Mucosa of stomach (tissue), 1 donor: ENCODE measurements around the gene IGF2BP1.

Experiments used
- H3K27me3 ChIP-seq: one replicate; pipeline ENCODE4 v1.7.0; 2013; ENCODE audit warnings: mild to moderate bottlenecking, low read length; ENCODE audit not compliant: control insufficient read depth, insufficient read depth
- H3K36me3 ChIP-seq: one replicate; pipeline ENCODE4 v1.7.0; 2013; ENCODE audit warnings: low read length; ENCODE audit not compliant: control insufficient read depth, insufficient read depth
- H3K4me1 ChIP-seq: one replicate; pipeline ENCODE4 v1.7.0; 2013; ENCODE audit warnings: mild to moderate bottlenecking, low read length; ENCODE audit not compliant: control insufficient read depth, insufficient read depth
- H3K4me3 ChIP-seq: one replicate; pipeline ENCODE4 v1.7.0; 2013; ENCODE audit warnings: low read length
- H3K9ac ChIP-seq: one replicate; pipeline ENCODE4 v1.7.0; 2013; ENCODE audit warnings: mild to moderate bottlenecking, low read length, moderate library complexity
- H3K9me3 ChIP-seq: one replicate; pipeline ENCODE4 v1.7.0; 2013; ENCODE audit warnings: mild to moderate bottlenecking, low read length, moderate library complexity; ENCODE audit not compliant: control insufficient read depth
- donor health status: Pancreatic carcinoma.

The IGF2BP1 gene

DNA sequence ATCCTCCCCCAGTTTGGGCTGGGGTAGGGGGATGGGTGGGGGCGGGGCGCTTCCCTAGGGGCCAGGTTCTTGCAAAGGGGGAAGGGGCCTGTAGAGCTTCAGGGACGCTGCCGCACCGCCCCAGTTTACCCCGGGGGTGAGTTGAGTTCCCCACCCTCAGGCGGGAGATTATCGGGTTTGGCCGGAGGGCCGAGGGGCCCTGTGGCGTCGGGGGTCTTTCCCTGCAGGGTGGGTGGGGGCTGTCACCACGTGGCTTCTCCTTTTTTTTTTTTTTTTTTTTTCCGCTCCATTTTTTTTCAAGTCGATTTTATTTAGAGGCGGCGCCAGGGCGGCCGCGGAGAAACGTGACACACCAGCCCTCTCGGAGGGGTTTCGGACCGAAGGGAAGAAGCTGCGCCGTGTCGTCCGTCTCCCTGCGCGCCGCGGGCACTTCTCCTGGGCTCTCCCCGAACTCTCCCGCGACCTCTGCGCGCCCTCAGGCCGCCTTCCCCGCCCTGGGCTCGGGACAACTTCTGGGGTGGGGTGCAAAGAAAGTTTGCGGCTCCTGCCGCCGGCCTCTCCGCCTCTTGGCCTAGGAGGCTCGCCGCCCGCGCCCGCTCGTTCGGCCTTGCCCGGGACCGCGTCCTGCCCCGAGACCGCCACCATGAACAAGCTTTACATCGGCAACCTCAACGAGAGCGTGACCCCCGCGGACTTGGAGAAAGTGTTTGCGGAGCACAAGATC lies at the start of gene IGF2BP1:
Gene IGF2BP1, plus strand, starts transcription at position 283 of the 724 bp plus-strand sequence. Its CDS starts 361 bp downstream, at position 644.
- no peak within 1 kb of the TSS for H3K4me3 ChIP-seq
- no peaks in the 10 kb centered on the region for H3K9me3 ChIP-seq
- H3K4me1 ChIP-seq = peaks cover 23% of the 10 kb centered on the region
- H3K9ac ChIP-seq = no peak within 1 kb of the TSS
- peaks cover 87% of the 10 kb centered on the region for H3K27me3 ChIP-seq
- H3K36me3 ChIP-seq = no peaks in the 10 kb centered on the region

DNA sequence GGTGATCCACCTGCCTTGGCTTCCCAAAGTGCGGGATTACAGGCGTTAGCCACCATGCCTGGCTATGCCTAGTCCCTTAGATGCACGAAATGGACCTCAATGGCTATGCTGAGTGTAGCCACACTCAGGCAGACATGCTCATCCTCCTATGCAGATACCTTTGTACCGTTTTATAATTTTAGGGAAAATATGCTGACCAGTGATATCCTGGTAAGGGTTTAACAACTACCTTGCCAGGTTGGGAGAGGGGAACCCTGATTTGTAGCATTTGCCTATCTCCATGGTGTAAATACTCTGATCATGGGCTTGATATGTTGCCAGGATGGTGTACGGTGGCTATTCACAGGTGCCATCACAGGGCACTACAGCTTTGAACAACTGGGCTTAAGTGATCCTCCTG lies 45.6 kb upstream of the IGF2BP1 start:
- H3K27me3 ChIP-seq = peaks cover 13% of the 10 kb centered on the region
- H3K36me3 ChIP-seq = no peaks in the 10 kb centered on the region
- no peak overlapping the region for H3K4me3 ChIP-seq
- H3K4me1 ChIP-seq = peaks cover 5% of the 10 kb centered on the region
- no peak overlapping the region for H3K9ac ChIP-seq
- H3K9me3 ChIP-seq = no peaks in the 10 kb centered on the region

DNA sequence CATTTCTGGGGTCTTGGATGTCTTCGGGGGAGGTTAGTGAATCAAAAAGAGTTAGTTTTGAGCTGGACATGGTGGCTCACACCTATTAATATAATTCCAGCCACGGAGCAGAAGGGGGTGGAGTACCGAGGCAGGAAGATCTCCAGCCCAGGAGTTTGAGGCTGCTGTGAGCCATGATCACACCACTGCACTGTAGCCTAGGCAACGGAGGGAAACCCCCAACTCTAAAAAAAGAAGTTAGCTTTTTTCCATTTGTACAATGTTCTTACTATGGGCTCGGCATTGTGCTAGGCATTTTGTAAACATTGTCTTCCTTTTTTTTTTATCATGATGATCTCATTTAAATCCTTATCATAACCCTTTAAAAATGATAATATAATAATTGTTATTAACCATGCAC lies 44.3 kb upstream of the IGF2BP1 start:
- Histone ChIP-seq H3K4me3 (no peak overlapping the region), H3K27me3 (peaks cover 14% of the 10 kb centered on the region), H3K4me1 (peaks cover 5% of the 10 kb centered on the region), H3K36me3 (no peaks in the 10 kb centered on the region), H3K9me3 (no peaks in the 10 kb centered on the region), H3K9ac (no peak overlapping the region)

DNA sequence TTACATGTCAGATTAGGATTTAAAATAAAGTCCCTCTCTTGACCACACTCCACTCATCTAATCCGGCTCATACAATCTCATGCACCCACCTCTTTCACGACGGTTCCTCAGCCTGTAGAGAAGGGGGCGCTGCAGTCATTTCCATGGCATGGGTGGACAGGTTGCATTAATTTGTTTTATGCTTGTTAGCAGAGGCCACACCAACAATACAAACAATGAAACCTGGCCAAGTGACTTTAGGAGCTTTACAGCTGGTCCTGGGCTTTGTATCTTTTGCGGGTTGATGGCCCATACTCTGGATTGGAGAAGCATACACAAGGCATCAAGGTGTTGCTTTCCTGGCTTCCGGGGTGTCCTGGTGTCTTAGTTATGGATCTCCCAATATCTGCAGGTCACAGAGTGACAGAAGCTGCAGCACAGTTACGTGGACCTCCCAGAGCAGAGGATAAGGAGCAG lies 42.9 kb upstream of the IGF2BP1 start:
- no peak overlapping the region for H3K4me3 ChIP-seq
- H3K27me3 ChIP-seq = peaks cover 18% of the 10 kb centered on the region
- no peak overlapping the region for H3K9ac ChIP-seq
- H3K9me3 ChIP-seq = no peaks in the 10 kb centered on the region
- H3K36me3 ChIP-seq = no peaks in the 10 kb centered on the region
- peaks cover 5% of the 10 kb centered on the region for H3K4me1 ChIP-seq

DNA sequence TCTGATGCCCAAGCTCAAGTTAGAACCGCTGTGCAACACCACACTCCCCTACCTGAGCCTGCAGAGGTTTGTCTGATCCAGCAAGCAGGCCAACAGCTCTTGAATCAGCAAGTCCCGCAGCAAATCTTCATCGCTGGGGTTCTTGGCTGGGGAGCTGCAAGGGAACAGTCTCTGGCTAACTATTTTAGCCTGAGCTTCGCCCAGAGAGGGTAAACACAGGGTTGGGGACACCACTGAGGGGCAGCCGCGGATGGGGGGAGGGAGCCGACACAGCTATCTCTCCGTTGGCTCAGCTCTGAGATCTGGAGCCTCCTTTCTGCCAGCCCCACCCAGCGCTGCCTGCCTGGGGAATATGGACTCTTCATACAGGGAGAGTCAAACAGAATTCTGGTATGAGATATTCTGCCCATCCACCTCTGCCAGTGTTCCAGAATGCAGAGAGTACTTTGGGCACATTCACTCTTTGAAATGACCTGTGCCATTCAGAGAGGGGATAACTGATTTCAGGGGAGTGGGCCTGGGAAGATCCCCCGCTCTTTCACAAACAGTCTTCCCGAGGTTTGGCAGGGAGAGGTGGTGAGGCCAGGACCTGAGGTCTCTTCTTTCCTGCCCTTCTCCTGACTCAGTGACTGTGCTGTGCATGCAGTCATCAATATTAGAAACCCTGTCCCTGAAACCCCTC lies 36.2 kb upstream of the IGF2BP1 start:
- Histone ChIP-seq H3K4me1 (no peaks in the 10 kb centered on the region), H3K9me3 (no peaks in the 10 kb centered on the region), H3K9ac (no peak overlapping the region), H3K4me3 (no peak overlapping the region), H3K27me3 (peaks cover 32% of the 10 kb centered on the region), H3K36me3 (no peaks in the 10 kb centered on the region)

DNA sequence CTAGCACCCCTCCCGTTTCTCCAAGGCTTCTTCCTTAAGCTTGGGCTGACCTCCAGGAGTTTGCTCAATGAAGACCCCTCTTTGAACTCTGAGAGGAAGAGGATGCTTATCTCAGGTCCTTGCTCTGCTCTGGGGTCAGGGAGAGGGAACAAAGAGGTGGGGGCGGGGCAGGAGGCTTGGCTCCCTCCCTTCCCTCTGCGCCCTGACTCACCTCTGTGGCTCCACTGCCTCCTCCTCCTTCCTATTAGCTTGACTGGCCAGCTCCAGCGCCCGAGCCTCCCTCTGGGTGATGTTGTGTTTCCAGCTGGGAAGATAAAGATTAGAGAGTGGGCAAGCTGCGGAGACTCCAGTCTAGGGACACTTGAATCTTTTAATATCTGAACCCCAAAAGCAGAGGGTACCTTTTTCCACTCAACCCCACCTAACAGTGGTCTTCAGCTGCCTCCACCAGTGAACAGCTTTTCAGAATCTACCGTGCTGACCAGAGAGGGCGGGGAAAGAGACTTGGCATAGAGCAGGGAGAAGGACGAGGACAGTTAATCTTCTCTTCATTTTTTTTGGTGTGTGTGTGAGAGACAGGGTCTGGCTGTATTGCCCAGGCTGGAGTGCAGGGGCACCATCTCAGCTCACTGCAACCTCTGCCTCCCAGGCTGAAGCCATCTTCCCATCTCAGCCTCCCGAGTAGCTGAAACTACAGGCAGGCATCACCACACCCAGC lies 35.5 kb upstream of the IGF2BP1 start:
- no peaks in the 10 kb centered on the region for H3K9me3 ChIP-seq
- H3K27me3 ChIP-seq = peaks cover 29% of the 10 kb centered on the region
- H3K4me3 ChIP-seq = no peak overlapping the region
- H3K4me1 ChIP-seq = no peaks in the 10 kb centered on the region
- H3K36me3 ChIP-seq = no peaks in the 10 kb centered on the region
- no peak overlapping the region for H3K9ac ChIP-seq

DNA sequence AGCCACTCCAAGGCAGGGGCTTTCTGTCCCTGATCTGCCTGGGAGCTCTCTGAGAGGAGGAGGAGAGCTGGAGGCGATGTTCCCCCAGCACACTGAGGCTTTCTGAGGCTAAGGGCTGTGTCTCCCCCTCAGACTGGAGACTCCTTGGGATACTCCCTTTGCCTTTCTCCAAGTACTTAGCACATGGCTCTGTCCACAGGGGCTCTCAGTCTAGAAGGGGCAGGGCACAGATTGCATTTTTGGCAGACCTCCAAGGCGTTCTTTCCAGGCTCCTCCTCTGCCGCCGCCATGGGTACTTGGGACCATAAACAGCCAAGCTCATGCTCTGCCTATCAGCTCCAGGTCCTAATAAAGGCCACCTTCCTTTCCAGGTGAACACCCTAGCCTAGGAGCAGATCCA lies 27.0 kb upstream of the IGF2BP1 start:
- Histone ChIP-seq H3K9me3 (no peaks in the 10 kb centered on the region), H3K36me3 (no peaks in the 10 kb centered on the region), H3K4me1 (no peaks in the 10 kb centered on the region), H3K27me3 (peaks cover 24% of the 10 kb centered on the region), H3K9ac (no peak overlapping the region), H3K4me3 (no peak overlapping the region)

DNA sequence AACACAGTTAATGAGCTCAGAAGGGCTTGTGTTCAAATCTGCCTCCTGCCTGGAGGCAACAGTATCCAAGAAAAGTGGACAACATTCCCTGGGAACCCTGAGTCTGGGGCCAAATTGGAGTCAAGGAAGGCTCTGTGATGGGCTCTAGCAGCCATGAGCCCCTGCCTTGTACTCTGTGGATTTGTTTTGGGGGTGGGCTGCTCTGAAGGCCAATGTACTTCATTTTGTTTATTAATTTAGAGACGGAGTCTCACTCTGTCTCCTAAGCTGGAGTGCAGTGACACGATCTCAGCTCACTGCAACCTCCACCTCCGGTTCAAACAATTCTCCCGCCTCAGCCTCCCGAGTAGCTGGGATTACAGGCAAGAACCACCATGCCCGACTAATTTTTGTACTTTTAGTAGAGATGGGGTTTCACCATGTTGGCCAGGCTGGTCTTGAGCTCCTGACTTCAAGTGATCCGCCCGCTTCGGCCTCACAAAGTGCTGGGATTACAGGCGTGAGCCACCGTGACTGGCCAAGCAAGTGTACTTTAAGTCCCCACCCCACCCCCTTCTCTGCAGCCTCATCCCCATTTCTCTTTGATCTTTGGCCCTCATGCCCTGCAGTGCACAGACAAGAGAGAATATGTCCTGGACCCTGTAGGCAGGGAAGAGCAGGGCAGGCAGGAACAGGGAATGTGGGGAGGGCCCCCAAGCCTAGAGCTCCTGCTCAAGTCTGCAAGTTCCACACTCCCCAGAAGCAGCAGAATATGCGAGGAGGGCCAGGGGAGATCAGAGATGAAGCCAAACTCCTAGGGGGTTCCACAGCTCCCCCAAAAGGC lies 26.1 kb upstream of the IGF2BP1 start:
- Histone ChIP-seq H3K4me3 (no peak overlapping the region), H3K27me3 (peaks cover 24% of the 10 kb centered on the region), H3K36me3 (no peaks in the 10 kb centered on the region), H3K4me1 (no peaks in the 10 kb centered on the region), H3K9ac (no peak overlapping the region), H3K9me3 (no peaks in the 10 kb centered on the region)

DNA sequence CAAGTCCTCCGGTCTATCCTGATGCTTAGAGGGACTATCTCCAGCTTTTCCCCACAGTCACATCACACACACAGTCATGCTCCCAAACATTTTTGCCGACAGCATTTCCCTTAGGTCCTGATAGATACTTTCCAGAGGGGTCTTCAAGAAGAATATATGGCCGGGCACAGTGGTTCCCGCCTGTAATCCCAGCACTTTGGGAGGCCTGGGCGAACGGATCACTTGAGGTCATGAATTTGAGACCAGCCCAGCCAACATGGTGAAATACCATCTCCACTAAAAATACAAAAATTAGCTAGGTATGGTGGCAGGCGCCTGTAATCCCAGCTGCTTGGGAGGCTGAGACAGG lies 24.5 kb upstream of the IGF2BP1 start:
- Histone ChIP-seq H3K4me1 (no peaks in the 10 kb centered on the region), H3K36me3 (no peaks in the 10 kb centered on the region), H3K9me3 (no peaks in the 10 kb centered on the region), H3K4me3 (no peak overlapping the region), H3K9ac (no peak overlapping the region), H3K27me3 (peaks cover 21% of the 10 kb centered on the region)

DNA sequence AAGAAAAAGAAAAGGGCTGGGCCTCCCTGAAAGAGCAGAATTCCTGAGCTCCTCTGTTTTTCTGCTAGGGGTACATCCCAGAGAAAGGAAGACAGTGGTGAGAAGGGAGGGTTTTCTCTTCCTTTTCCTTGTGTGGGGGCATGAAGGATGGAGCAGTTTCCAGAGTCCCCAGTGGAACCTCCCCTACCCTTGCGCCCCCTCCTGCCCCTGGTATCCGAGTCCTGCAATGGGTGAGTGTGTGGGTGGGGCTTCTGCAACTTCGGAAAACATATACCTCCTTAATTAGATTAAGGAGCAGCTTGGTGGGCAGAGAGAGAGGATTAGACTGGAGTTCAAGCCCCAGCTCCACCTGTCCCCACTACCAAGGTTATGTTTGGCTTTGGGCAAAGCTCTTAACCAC lies 23.4 kb upstream of the IGF2BP1 start:
- peaks cover 17% of the 10 kb centered on the region for H3K27me3 ChIP-seq
- H3K9me3 ChIP-seq = no peaks in the 10 kb centered on the region
- H3K4me1 ChIP-seq = no peaks in the 10 kb centered on the region
- no peak overlapping the region for H3K9ac ChIP-seq
- H3K36me3 ChIP-seq = no peaks in the 10 kb centered on the region
- no peak overlapping the region for H3K4me3 ChIP-seq

DNA sequence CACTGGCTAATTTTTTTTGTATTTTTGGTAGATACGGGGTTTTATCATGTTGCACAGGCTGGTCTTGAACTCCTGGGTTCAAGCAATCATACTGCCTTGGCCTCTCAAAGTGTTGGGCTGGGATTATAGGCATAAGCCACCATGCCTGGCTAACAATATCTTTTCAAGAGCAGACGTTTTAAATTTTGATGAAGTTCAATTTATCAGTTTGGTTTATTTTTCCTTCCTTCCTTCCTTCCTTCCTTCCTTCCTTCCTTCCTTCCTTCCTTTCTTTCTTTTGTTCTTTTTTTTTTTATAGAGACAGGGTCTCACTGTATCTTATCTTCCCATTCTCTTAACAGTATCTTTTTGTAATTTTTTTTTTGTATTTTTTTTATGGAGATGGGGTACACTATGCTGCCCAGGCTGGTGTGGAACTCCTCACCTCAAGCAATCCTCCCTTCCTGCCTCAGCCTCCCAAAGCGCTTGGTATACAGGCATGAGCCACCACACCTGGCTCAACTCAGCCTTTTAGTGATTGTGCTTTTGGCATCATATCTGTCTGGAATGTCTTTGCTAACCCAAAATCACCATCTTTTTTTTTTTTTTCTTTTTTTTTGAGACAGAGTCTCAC lies 15.2 kb upstream of the IGF2BP1 start:
- Histone ChIP-seq H3K9me3 (no peaks in the 10 kb centered on the region), H3K27me3 (peaks cover 7% of the 10 kb centered on the region), H3K9ac (no peak overlapping the region), H3K36me3 (no peaks in the 10 kb centered on the region), H3K4me1 (no peaks in the 10 kb centered on the region), H3K4me3 (no peak overlapping the region)
